Measurements from ENCODE around the gene KCNB1. TPM values are rescaled to one million over a fixed set of nuclear protein-coding genes. Genes with fewer than 3 reads are reported as not detected.

KCNB1 gene
- polyA plus RNA-seq, 2 donors: 0.33 to 0.49 TPM

GRCh38 chr20:49403012-49403411, 79.5 kb downstream of the KCNB1 start:
- 77 to 90% methylated on average over 2 of the region's 2 CpGs for WGBS, 2 donors
- Histone ChIP-seq H3K9me3 (ENCODE audit: control insufficient read depth in 2 of 2, insufficient read depth in 1 of 2, low read depth in 1 of 2, low read length in 1 of 2) (peaks cover 0 to 3% of the 10 kb centered on the region in 2 donors), H3K4me1 (ENCODE audit: control insufficient read depth in 2 of 2, insufficient read depth in 2 of 2, low read length in 1 of 2) (no peaks in the 10 kb centered on the region), H3K36me3 (ENCODE audit: control insufficient read depth in 2 of 2, insufficient read depth in 2 of 2, low read length in 1 of 2) (no peaks in the 10 kb centered on the region), H3K27me3 (ENCODE audit: control insufficient read depth in 1 of 2, insufficient read depth in 2 of 2, low read length in 2 of 2) (no peaks in the 10 kb centered on the region), H3K4me3 (ENCODE audit: low read depth in 1 of 2, low read length in 2 of 2) (no peak overlapping the region), H3K27ac (ENCODE audit: low read depth in 2 of 2, low read length in 1 of 2) (no peak overlapping the region)

DNA sequence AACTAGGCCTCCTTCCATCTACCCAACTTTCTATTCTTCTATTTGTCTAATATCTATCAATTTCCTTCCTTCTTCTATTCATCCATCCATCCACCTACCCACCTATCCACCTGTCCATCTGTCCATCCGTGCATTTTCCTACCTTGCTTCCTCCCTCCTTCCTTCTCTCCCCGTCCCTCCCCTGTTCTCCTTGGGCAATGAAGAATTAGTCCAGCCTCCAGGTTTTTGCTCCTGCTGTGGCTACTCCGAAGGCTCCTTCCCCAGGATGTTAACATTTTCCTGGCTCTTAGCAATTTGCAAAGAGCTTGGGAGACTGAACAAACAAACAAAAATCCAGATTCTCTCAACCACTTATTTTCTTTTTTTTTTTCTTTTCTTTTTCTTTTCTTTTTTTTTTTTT, 81.6 kb downstream of the KCNB1 start:
- no peak overlapping the region for H3K4me3 ChIP-seq (ENCODE audit: low read depth in 1 of 2, low read length in 2 of 2)
- H3K27me3 ChIP-seq (ENCODE audit: control insufficient read depth in 1 of 2, insufficient read depth in 2 of 2, low read length in 2 of 2): no peaks in the 10 kb centered on the region
- 38 to 41% methylated on average over 3 of the region's 3 CpGs for WGBS, 2 donors
- peaks cover 0 to 3% of the 10 kb centered on the region in 2 donors for H3K9me3 ChIP-seq (ENCODE audit: control insufficient read depth in 2 of 2, insufficient read depth in 1 of 2, low read depth in 1 of 2, low read length in 1 of 2)
- H3K27ac ChIP-seq (ENCODE audit: low read depth in 2 of 2, low read length in 1 of 2): peak overlapping the region; percentile 62 to 71
- H3K4me1 ChIP-seq (ENCODE audit: control insufficient read depth in 2 of 2, insufficient read depth in 2 of 2, low read length in 1 of 2): peaks cover 0 to 6% of the 10 kb centered on the region in 2 donors
- no peaks in the 10 kb centered on the region for H3K36me3 ChIP-seq (ENCODE audit: control insufficient read depth in 2 of 2, insufficient read depth in 2 of 2, low read length in 1 of 2)

DNA sequence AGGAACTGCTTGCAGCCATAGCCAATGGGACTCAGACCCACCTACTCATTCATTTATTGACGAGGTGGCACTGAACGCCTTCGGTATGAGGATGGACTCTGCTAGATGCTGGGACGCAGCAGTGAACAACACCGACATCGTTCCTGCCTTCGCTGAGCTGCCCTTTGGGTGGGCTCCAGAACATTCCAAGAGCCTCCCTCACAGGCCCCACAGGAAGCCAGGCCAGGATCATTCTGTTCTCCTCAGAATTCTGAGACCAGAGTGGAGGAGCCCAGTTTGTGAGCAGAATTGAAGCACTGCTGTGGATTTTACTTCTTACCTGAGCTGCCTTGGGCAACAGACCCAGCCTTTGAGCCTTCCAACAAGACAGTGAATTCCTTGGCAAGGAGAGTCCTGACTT, 82.1 kb downstream of the KCNB1 start:
- Histone ChIP-seq H3K4me1 (ENCODE audit: control insufficient read depth in 2 of 2, insufficient read depth in 2 of 2, low read length in 1 of 2) (peaks cover 0 to 6% of the 10 kb centered on the region in 2 donors), H3K9me3 (ENCODE audit: control insufficient read depth in 2 of 2, insufficient read depth in 1 of 2, low read depth in 1 of 2, low read length in 1 of 2) (peaks cover 0 to 3% of the 10 kb centered on the region in 2 donors), H3K36me3 (ENCODE audit: control insufficient read depth in 2 of 2, insufficient read depth in 2 of 2, low read length in 1 of 2) (no peaks in the 10 kb centered on the region), H3K4me3 (ENCODE audit: low read depth in 1 of 2, low read length in 2 of 2) (no peak overlapping the region), H3K27me3 (ENCODE audit: control insufficient read depth in 1 of 2, insufficient read depth in 2 of 2, low read length in 2 of 2) (no peaks in the 10 kb centered on the region), H3K27ac (ENCODE audit: low read depth in 2 of 2, low read length in 1 of 2) (peak overlapping the region; percentile 62 to 71)
- 62 to 72% methylated on average over 7 of the region's 7 CpGs for WGBS, 2 donors

GRCh38 chr20:49399329-49399728, 83.1 kb downstream of the KCNB1 start:
- H3K36me3 ChIP-seq (ENCODE audit: control insufficient read depth in 2 of 2, insufficient read depth in 2 of 2, low read length in 1 of 2): no peaks in the 10 kb centered on the region
- H3K27me3 ChIP-seq (ENCODE audit: control insufficient read depth in 1 of 2, insufficient read depth in 2 of 2, low read length in 2 of 2): no peaks in the 10 kb centered on the region
- WGBS, 2 donors: 41 to 51% methylated on average over 5 of the region's 5 CpGs
- no peak overlapping the region for H3K4me3 ChIP-seq (ENCODE audit: low read depth in 1 of 2, low read length in 2 of 2)
- H3K4me1 ChIP-seq (ENCODE audit: control insufficient read depth in 2 of 2, insufficient read depth in 2 of 2, low read length in 1 of 2): peaks cover 0 to 6% of the 10 kb centered on the region in 2 donors
- peak overlapping the region in 1 of 2 donors; percentile 68 for H3K27ac ChIP-seq (ENCODE audit: low read depth in 2 of 2, low read length in 1 of 2)
- peaks cover 0 to 3% of the 10 kb centered on the region in 2 donors for H3K9me3 ChIP-seq (ENCODE audit: control insufficient read depth in 2 of 2, insufficient read depth in 1 of 2, low read depth in 1 of 2, low read length in 1 of 2)

DNA sequence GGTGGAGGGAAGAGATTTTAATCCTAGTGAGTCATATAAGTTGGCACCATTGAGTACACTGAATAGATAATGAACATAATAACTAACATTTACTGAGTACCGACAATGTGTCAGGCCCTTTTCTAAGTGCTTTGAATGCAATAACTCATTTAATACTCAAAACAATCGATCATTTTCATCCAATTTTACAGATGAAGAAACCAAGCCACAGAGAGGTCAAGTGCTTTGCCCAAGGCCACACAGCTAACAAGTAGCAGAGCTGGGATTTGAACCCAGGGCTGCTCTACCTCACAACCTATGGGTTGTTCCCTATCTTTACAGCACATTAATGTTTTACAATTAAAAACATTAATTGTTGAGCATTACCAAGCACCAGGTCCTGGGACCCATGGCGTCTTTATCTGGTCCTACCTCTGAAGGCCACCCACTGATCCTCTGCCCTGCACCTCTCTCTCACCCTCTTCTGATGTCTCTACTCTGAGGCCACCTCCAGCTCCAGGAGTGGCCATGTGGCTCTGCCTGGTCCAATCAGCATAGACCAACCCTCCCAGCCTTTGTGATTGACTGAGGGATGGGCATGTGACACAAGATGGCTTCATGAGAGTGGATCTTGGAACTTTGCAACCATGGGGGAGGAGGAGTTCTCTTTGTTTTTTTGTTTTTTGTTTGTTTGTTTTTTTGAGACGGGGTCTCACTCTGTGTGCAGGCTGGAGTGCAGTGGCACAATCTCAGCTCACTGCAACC, 83.9 kb downstream of the KCNB1 start:
- Histone ChIP-seq H3K9me3 (ENCODE audit: control insufficient read depth in 2 of 2, insufficient read depth in 1 of 2, low read depth in 1 of 2, low read length in 1 of 2) (peaks cover 0 to 3% of the 10 kb centered on the region in 2 donors), H3K27me3 (ENCODE audit: control insufficient read depth in 1 of 2, insufficient read depth in 2 of 2, low read length in 2 of 2) (no peaks in the 10 kb centered on the region), H3K27ac (ENCODE audit: low read depth in 2 of 2, low read length in 1 of 2) (peak overlapping the region in 1 of 2 donors; percentile 25), H3K4me1 (ENCODE audit: control insufficient read depth in 2 of 2, insufficient read depth in 2 of 2, low read length in 1 of 2) (peaks cover 0 to 6% of the 10 kb centered on the region in 2 donors), H3K36me3 (ENCODE audit: control insufficient read depth in 2 of 2, insufficient read depth in 2 of 2, low read length in 1 of 2) (no peaks in the 10 kb centered on the region), H3K4me3 (ENCODE audit: low read depth in 1 of 2, low read length in 2 of 2) (no peak overlapping the region)
- WGBS, 2 donors: 71 to 79% methylated on average over 4 of the region's 4 CpGs

GRCh38 chr20:49397525-49397924, 84.9 kb downstream of the KCNB1 start:
- no peaks in the 10 kb centered on the region for H3K27me3 ChIP-seq (ENCODE audit: control insufficient read depth in 1 of 2, insufficient read depth in 2 of 2, low read length in 2 of 2)
- 50 to 57% methylated on average over 6 of the region's 6 CpGs for WGBS, 2 donors
- peaks cover 0 to 3% of the 10 kb centered on the region in 2 donors for H3K9me3 ChIP-seq (ENCODE audit: control insufficient read depth in 2 of 2, insufficient read depth in 1 of 2, low read depth in 1 of 2, low read length in 1 of 2)
- H3K36me3 ChIP-seq (ENCODE audit: control insufficient read depth in 2 of 2, insufficient read depth in 2 of 2, low read length in 1 of 2): no peaks in the 10 kb centered on the region
- H3K4me3 ChIP-seq (ENCODE audit: low read depth in 1 of 2, low read length in 2 of 2): no peak overlapping the region
- peaks cover 0 to 6% of the 10 kb centered on the region in 2 donors for H3K4me1 ChIP-seq (ENCODE audit: control insufficient read depth in 2 of 2, insufficient read depth in 2 of 2, low read length in 1 of 2)
- no peak overlapping the region for H3K27ac ChIP-seq (ENCODE audit: low read depth in 2 of 2, low read length in 1 of 2)

DNA sequence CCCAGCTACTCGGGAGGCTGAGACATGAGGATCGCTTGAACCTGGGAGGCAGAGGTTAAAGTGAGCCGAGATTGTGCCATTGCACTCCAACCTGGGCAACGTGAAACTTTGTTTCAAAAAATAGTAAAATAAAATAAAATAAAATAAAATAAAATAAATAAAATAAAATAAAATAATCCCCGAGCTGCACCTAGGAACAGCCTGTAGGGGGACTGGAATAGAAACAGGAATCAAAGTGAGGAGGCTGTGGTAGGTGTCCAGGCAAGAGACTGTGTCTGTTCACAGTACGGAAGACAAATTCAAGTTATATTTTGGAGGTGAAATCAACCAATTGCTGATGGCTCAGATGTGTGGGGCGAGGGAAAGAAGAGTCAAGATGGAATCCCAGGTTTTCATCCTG, 86.2 kb downstream of the KCNB1 start:
- Histone ChIP-seq H3K36me3 (ENCODE audit: control insufficient read depth in 2 of 2, insufficient read depth in 2 of 2, low read length in 1 of 2) (no peaks in the 10 kb centered on the region), H3K27me3 (ENCODE audit: control insufficient read depth in 1 of 2, insufficient read depth in 2 of 2, low read length in 2 of 2) (no peaks in the 10 kb centered on the region), H3K27ac (ENCODE audit: low read depth in 2 of 2, low read length in 1 of 2) (no peak overlapping the region), H3K9me3 (ENCODE audit: control insufficient read depth in 2 of 2, insufficient read depth in 1 of 2, low read depth in 1 of 2, low read length in 1 of 2) (no peaks in the 10 kb centered on the region), H3K4me1 (ENCODE audit: control insufficient read depth in 2 of 2, insufficient read depth in 2 of 2, low read length in 1 of 2) (peaks cover 0 to 6% of the 10 kb centered on the region in 2 donors), H3K4me3 (ENCODE audit: low read depth in 1 of 2, low read length in 2 of 2) (no peak overlapping the region)
- WGBS, 2 donors: 87 to 90% methylated on average over 7 of the region's 7 CpGs

DNA sequence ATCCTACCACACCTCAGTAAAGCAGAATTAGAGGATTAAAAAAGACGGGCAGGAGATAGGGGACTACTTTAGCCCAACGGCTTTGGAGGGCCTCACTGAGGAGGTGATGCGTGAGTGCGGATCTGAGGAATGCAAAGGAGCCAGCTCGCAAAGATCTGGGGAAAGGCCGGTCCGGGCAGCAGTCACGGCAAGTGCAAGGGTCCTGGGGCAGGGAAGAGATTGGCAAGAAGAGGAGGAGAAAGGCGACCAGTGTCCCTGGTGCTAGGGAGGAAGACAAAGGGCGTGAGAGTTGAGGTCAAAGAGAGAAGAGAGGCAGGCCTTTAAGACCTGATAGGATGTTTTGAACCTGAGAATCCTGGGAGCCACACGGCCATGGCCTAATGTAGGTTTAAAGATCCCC, 86.8 kb downstream of the KCNB1 start:
- H3K4me3 ChIP-seq (ENCODE audit: low read depth in 1 of 2, low read length in 2 of 2): no peak overlapping the region
- 80 to 85% methylated on average over 11 of the region's 11 CpGs for WGBS, 2 donors
- H3K4me1 ChIP-seq (ENCODE audit: control insufficient read depth in 2 of 2, insufficient read depth in 2 of 2, low read length in 1 of 2): peaks cover 0 to 6% of the 10 kb centered on the region in 2 donors
- no peaks in the 10 kb centered on the region for H3K36me3 ChIP-seq (ENCODE audit: control insufficient read depth in 2 of 2, insufficient read depth in 2 of 2, low read length in 1 of 2)
- peak overlapping the region; percentile 17 to 56 for H3K27ac ChIP-seq (ENCODE audit: low read depth in 2 of 2, low read length in 1 of 2)
- H3K9me3 ChIP-seq (ENCODE audit: control insufficient read depth in 2 of 2, insufficient read depth in 1 of 2, low read depth in 1 of 2, low read length in 1 of 2): no peaks in the 10 kb centered on the region
- no peaks in the 10 kb centered on the region for H3K27me3 ChIP-seq (ENCODE audit: control insufficient read depth in 1 of 2, insufficient read depth in 2 of 2, low read length in 2 of 2)

GRCh38 chr20:49395183-49395582, 87.3 kb downstream of the KCNB1 start:
- peak overlapping the region; percentile 40 to 68 for H3K27ac ChIP-seq (ENCODE audit: low read depth in 2 of 2, low read length in 1 of 2)
- peaks cover 0 to 6% of the 10 kb centered on the region in 2 donors for H3K4me1 ChIP-seq (ENCODE audit: control insufficient read depth in 2 of 2, insufficient read depth in 2 of 2, low read length in 1 of 2)
- WGBS, 2 donors: 56 to 64% methylated on average over 14 of the region's 14 CpGs

DNA sequence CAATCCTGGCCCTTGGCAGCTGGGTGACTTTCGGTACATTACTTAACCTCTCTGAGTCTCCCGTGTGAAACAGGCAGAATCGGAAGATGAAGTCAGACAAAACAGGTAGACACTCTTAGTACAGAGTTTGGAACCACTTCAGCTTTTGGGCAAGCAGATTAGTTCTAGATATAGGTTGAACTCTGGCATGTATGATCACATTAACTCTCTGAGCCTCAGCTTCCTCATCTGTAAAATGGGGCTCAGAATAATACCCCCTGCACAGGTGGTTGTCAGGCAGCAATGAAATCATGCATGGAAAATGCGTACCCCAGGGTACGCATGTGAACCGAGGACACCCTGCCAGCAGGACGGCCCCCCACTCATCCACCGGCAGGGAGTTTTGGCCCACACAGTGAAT, 87.7 kb downstream of the KCNB1 start:
- peaks cover 0 to 6% of the 10 kb centered on the region in 2 donors for H3K4me1 ChIP-seq (ENCODE audit: control insufficient read depth in 2 of 2, insufficient read depth in 2 of 2, low read length in 1 of 2)
- no peaks in the 10 kb centered on the region for H3K9me3 ChIP-seq (ENCODE audit: control insufficient read depth in 2 of 2, insufficient read depth in 1 of 2, low read depth in 1 of 2, low read length in 1 of 2)
- WGBS, 2 donors: 64 to 85% methylated on average over 8 of the region's 8 CpGs
- no peaks in the 10 kb centered on the region for H3K36me3 ChIP-seq (ENCODE audit: control insufficient read depth in 2 of 2, insufficient read depth in 2 of 2, low read length in 1 of 2)
- peak overlapping the region; percentile 40 to 68 for H3K27ac ChIP-seq (ENCODE audit: low read depth in 2 of 2, low read length in 1 of 2)
- H3K27me3 ChIP-seq (ENCODE audit: control insufficient read depth in 1 of 2, insufficient read depth in 2 of 2, low read length in 2 of 2): no peaks in the 10 kb centered on the region
- no peak overlapping the region for H3K4me3 ChIP-seq (ENCODE audit: low read depth in 1 of 2, low read length in 2 of 2)

More at GRCh38 chr20:49395183-49395582, 87.3 kb downstream of the KCNB1 start:
- Histone ChIP-seq H3K27me3 (ENCODE audit: control insufficient read depth in 1 of 2, insufficient read depth in 2 of 2, low read length in 2 of 2) (no peaks in the 10 kb centered on the region), H3K36me3 (ENCODE audit: control insufficient read depth in 2 of 2, insufficient read depth in 2 of 2, low read length in 1 of 2) (no peaks in the 10 kb centered on the region), H3K9me3 (ENCODE audit: control insufficient read depth in 2 of 2, insufficient read depth in 1 of 2, low read depth in 1 of 2, low read length in 1 of 2) (no peaks in the 10 kb centered on the region), H3K4me3 (ENCODE audit: low read depth in 1 of 2, low read length in 2 of 2) (no peak overlapping the region)
